Vagina (tissue), 2 donors: ENCODE measurements around the gene C10orf120.

Source experiments
- CTCF ChIP-seq, 3 experiments: fragments of 450-650 bp in 2 of 3; fragments of 200-600 bp in 1 of 3; sonication (generic) in 1 of 3; IDR thresholded peaks; one replicate each; pipeline ENCODE4 v1.5.1; 2017 to 2019; ENCODE audit warnings: antibody characterized with exemption in 3 of 3, mild to moderate bottlenecking in 2 of 3, moderate library complexity in 2 of 3
- POLR2A ChIP-seq, 2 donors: fragments of 450-650 bp; IDR thresholded peaks; one replicate each; pipeline ENCODE4 v1.6.1; 2017; ENCODE audit warnings: antibody characterized with exemption in 2 of 2, mild to moderate bottlenecking in 2 of 2, moderate library complexity in 2 of 2

GRCh38 chr10:122678266-122678665, 21.4 kb downstream of the C10orf120 start:
- TF ChIP-seq CTCF (IDR thresholded peaks at IDR 0.05): no peak
- no peak for TF ChIP-seq POLR2A (IDR thresholded peaks at IDR 0.05)
